Prostate gland (tissue), 2 donors: ENCODE measurements around the gene APBA2.

Experiments used
- POLR2A ChIP-seq: fragments of 450-650 bp; IDR thresholded peaks from one replicate; pipeline ENCODE4 v1.6.1; 2016; ENCODE audit warnings: antibody characterized with exemption, mild to moderate bottlenecking
- TF ChIP-seq, protein P1 (sequence below), 4 experiments: fragments of 200-600 bp in 2 of 4; fragments of 450-650 bp in 2 of 4; sonication (generic) in 2 of 4; IDR thresholded peaks; 1 replicate in 3 of 4; 2 replicates in 1 of 4; pipeline ENCODE4 v1.5.1; 2016 to 2019; ENCODE audit warnings: antibody characterized with exemption in 4 of 4, mild to moderate bottlenecking in 2 of 4, moderate library complexity in 2 of 4

GRCh38 chr15:28861031-28861534 lies 24.7 kb upstream of the APBA2 start:
- TF ChIP-seq, protein P1, sequence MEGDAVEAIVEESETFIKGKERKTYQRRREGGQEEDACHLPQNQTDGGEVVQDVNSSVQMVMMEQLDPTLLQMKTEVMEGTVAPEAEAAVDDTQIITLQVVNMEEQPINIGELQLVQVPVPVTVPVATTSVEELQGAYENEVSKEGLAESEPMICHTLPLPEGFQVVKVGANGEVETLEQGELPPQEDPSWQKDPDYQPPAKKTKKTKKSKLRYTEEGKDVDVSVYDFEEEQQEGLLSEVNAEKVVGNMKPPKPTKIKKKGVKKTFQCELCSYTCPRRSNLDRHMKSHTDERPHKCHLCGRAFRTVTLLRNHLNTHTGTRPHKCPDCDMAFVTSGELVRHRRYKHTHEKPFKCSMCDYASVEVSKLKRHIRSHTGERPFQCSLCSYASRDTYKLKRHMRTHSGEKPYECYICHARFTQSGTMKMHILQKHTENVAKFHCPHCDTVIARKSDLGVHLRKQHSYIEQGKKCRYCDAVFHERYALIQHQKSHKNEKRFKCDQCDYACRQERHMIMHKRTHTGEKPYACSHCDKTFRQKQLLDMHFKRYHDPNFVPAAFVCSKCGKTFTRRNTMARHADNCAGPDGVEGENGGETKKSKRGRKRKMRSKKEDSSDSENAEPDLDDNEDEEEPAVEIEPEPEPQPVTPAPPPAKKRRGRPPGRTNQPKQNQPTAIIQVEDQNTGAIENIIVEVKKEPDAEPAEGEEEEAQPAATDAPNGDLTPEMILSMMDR (IDR thresholded peaks at IDR 0.05), result no peak
- no peak for TF ChIP-seq POLR2A
